SJCRH30 (cell line): Measurements from ENCODE around the gene PROSER3. TPM values are rescaled to one million over a fixed set of nuclear protein-coding genes. Genes with fewer than 3 reads are reported as not detected.

Source experiments
- DNase-seq, 2 experiments: peaks; one replicate each; pipeline ENCODE4 v3.0.0-alpha.2; 2015 to 2020
- H3K27ac ChIP-seq: fragments of 250-450 bp; sonication (Bioruptor Pico); 2 replicates; pipeline ENCODE4 v1.5.1; 2020; ENCODE audit warnings: mild to moderate bottlenecking, moderate library complexity
- H3K27me3 ChIP-seq: fragments of 250-450 bp; sonication (Bioruptor Pico); 2 replicates; pipeline ENCODE4 v1.5.1; 2020; ENCODE audit warnings: mild to moderate bottlenecking, moderate library complexity
- H3K36me3 ChIP-seq: fragments of 250-450 bp; sonication (Bioruptor Pico); 2 replicates; pipeline ENCODE4 v1.5.1; 2020; ENCODE audit warnings: mild to moderate bottlenecking, moderate library complexity
- H3K4me1 ChIP-seq: fragments of 250-450 bp; sonication (Bioruptor Pico); 2 replicates; pipeline ENCODE4 v1.5.1; 2020; ENCODE audit warnings: mild to moderate bottlenecking, moderate library complexity
- H3K4me3 ChIP-seq: fragments of 250-450 bp; sonication (Bioruptor Pico); 2 replicates; pipeline ENCODE4 v1.5.1; 2020; ENCODE audit warnings: mild to moderate bottlenecking, moderate library complexity
- H3K9me3 ChIP-seq: fragments of 250-450 bp; sonication (Bioruptor Pico); replicated peaks from 2 replicates; pipeline ENCODE4 v1.5.1; 2020; ENCODE audit warnings: mild to moderate bottlenecking, moderate library complexity
- total RNA-seq: library from RNA; depleted of rRNA; stranded (reverse); fragments of >200 nt; shearing (Covaris generic); gene quantifications from 2 replicates; pipeline ENCODE4 v1.2.3, GENCODE V29; 2014

Gene PROSER3
- total RNA-seq, 1 experiment from 2014 or later: 11.1 TPM

GRCh38 chr19:35751839-35752745, 5.9 kb upstream of the PROSER3 start:
- Histone ChIP-seq H3K27me3 (no peaks in the 10 kb centered on the region), H3K4me1 (peaks cover 8% of the 10 kb centered on the region; the same call in 1 of the 2 replicates)
- DNase-seq: no peak

DNA sequence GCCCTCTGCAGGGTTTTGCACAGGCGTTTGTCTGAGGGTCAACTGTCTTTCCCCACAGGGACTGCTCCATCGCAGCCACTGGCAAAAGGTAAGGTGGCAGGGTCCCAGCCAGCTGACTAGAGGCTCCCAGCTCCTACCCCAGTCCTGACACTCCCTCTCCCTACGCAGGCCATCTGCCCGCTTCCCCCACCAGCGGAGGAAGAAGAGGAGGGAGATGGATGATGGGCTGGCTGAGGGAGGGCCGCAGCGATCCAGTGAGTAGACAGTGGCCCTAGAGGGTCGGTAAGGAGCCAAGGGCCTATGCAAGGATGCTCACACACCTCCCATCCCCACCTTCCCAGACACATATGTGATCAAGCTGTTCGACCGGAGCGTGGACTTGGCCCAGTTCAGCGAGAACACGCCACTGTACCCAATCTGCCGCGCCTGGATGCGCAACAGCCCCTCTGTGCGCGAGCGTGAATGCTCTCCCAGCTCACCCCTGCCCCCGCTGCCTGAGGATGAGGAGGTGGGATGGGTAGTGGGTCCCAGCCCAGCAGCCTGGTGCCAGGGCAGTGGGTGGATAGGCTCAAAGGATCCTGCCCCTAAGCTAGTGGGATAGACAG, 5.1 kb upstream of the PROSER3 start:
- Histone ChIP-seq H3K4me1 (peaks cover 8% of the 10 kb centered on the region; the same call in 1 of the 2 replicates), H3K36me3 (peaks cover 5% of the 10 kb centered on the region; the same call in 1 of the 2 replicates), H3K9me3 (no peaks in the 10 kb centered on the region), H3K27me3 (no peaks in the 10 kb centered on the region), H3K4me3 (no peak overlapping the region), H3K27ac (no peak overlapping the region)
- DNase-seq: no peak

More at GRCh38 chr19:35751839-35752745, 5.9 kb upstream of the PROSER3 start:
- peaks cover 5% of the 10 kb centered on the region; the same call in 1 of the 2 replicates for H3K36me3 ChIP-seq
- no peak overlapping the region for H3K4me3 ChIP-seq
- H3K9me3 ChIP-seq: no peaks in the 10 kb centered on the region
- H3K27ac ChIP-seq: no peak overlapping the region

GRCh38 chr19:35753634-35754369, 4.2 kb upstream of the PROSER3 start:
- Histone ChIP-seq H3K9me3 (no peaks in the 10 kb centered on the region), H3K27me3 (no peaks in the 10 kb centered on the region), H3K27ac (no peak overlapping the region), H3K4me1 (peaks cover 10% of the 10 kb centered on the region; the same call in 1 of the 2 replicates), H3K4me3 (no peak overlapping the region), H3K36me3 (peaks cover 5% of the 10 kb centered on the region; the same call in 1 of the 2 replicates)
- no peak for DNase-seq

DNA sequence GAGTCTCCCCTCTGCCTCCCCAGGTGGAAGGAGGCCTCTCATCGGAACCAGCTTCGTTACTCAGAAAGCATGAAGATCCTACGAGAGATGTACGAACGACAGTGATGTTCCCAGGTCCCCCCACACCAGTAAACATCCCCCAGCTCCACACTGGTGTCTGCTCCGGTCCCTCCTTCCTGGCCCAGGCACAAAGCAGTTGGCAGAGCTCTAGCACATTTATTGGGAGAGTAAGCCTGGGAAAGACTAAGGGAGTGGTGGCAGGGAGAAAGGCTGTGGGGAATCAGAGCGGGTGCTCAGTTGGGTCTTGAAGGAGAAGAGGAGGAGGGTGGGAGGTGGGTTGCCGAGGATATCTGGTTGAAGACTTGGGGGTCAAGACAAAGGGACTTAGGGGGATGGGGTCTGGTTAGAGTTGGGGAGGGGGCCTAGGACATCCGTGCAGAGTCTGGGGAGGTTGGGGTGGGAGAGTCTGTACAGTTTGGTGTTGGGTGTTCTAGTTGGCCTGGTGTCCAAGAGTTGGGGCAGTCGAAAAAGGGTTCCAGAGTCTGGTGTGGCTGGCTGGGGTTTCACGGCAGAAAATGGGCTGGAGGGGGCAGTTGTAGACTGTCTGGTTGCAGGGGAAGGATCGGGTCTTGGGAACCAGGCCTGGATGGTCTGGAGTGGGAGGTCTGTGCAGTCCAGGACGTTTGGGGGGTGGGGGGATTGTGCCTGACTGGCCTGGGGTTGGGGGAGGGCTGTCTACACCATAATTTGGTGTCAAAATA, 3.4 kb upstream of the PROSER3 start:
- H3K36me3 ChIP-seq: peaks cover 5% of the 10 kb centered on the region; the same call in 1 of the 2 replicates
- no peak overlapping the region for H3K4me3 ChIP-seq
- no peaks in the 10 kb centered on the region for H3K27me3 ChIP-seq
- DNase-seq: no peak
- H3K9me3 ChIP-seq: no peaks in the 10 kb centered on the region
- H3K4me1 ChIP-seq: peaks cover 8% of the 10 kb centered on the region; the same call in 1 of the 2 replicates
- no peak overlapping the region for H3K27ac ChIP-seq

- no peaks in the 10 kb centered on the region for H3K9me3 ChIP-seq
- DNase-seq: no peak
- no peak overlapping the region for H3K27ac ChIP-seq
- H3K36me3 ChIP-seq: peaks cover 5% of the 10 kb centered on the region; the same call in 1 of the 2 replicates
- no peaks in the 10 kb centered on the region for H3K27me3 ChIP-seq
- H3K4me3 ChIP-seq: no peak overlapping the region
- H3K4me1 ChIP-seq: peaks cover 8% of the 10 kb centered on the region; the same call in 1 of the 2 replicates
Observed at GRCh38 chr19:35755131-35755549, 2.8 kb upstream of the PROSER3 start.

DNA sequence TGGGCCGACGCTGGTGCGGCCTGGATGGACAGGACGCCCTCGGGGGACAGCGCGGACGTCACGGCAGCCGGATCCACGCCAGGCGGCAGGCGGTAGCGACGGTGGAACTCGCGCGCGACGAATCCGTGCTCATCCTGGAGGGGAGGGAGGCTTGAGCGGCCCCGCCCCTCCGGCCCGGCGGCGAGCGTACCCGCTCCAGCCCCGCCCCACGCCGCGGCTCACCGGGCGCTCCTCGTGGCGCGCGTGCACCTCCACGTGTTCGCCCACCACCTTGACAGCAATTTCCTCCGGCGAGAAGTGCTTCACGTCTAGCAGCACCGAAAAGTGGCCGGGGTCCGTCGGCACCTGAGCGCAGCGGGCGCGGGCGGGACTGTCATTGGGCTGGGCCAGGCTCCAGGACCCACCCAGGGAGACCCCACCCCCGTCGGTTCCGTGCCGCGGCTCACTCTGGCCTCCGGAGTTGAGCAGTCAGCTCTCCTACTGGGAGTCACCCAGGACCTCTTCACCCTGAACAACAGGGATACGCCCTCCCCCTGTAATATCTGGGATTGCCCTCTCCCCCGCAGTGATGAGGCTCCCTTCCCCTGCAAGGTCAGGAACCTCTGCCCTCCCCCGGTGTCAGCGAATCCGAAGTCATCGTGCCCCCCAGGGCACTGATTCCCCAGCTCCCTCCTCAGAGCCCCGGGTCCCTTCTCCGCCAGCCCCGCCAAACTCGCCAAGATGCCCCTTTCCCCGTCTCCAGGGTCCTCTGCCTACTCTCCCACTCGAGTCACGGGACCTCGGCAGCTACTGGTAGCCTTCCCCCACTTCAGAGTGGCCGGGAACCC, 2.2 kb upstream of the PROSER3 start:
- Histone ChIP-seq H3K4me1 (peaks cover 8% of the 10 kb centered on the region; the same call in 1 of the 2 replicates), H3K9me3 (no peaks in the 10 kb centered on the region), H3K27me3 (no peaks in the 10 kb centered on the region), H3K36me3 (peaks cover 11% of the 10 kb centered on the region; the same call in 1 of the 2 replicates), H3K4me3 (no peak overlapping the region), H3K27ac (no peak overlapping the region)
- no peak for DNase-seq

GRCh38 chr19:35756377-35757230, 1.4 kb upstream of the PROSER3 start, which contains the start of gene HSPB6:
Gene HSPB6, minus strand, starts transcription at chr19:35757029. Its CDS starts 21 bp downstream, at chr19:35757008.
- peak within 1 kb of the TSS; percentile 89 for H3K27ac ChIP-seq
- no peaks in the 10 kb centered on the region for H3K9me3 ChIP-seq
- no peaks in the 10 kb centered on the region for H3K27me3 ChIP-seq
- DNase-seq: no peak
- peak within 1 kb of the TSS; percentile 91 for H3K4me3 ChIP-seq
- peaks cover 16% of the 10 kb centered on the region; the same call in 1 of the 2 replicates for H3K36me3 ChIP-seq
- peaks cover 8% of the 10 kb centered on the region; the same call in 1 of the 2 replicates for H3K4me1 ChIP-seq

- peak overlapping the region; percentile 91 for H3K4me3 ChIP-seq
- H3K4me1 ChIP-seq: peaks cover 8% of the 10 kb centered on the region; the same call in 1 of the 2 replicates
- no peaks in the 10 kb centered on the region for H3K9me3 ChIP-seq
- peak overlapping the region; percentile 89 for H3K27ac ChIP-seq
- no peaks in the 10 kb centered on the region for H3K27me3 ChIP-seq
- H3K36me3 ChIP-seq: peaks cover 16% of the 10 kb centered on the region; the same call in 1 of the 2 replicates
- peak; percentile 89 for DNase-seq
Observed at GRCh38 chr19:35757231-35757748, 686 bp upstream of the PROSER3 start.

- DNase-seq: no peak
- Histone ChIP-seq H3K4me1 (peaks cover 8% of the 10 kb centered on the region; the same call in 1 of the 2 replicates), H3K27me3 (no peaks in the 10 kb centered on the region), H3K36me3 (peaks cover 17% of the 10 kb centered on the region; the same call in 1 of the 2 replicates), H3K9me3 (no peaks in the 10 kb centered on the region), H3K4me3 (no peak overlapping the region), H3K27ac (no peak overlapping the region)
Observed at GRCh38 chr19:35759697-35760096, 1.7 kb downstream of the PROSER3 start.

DNA sequence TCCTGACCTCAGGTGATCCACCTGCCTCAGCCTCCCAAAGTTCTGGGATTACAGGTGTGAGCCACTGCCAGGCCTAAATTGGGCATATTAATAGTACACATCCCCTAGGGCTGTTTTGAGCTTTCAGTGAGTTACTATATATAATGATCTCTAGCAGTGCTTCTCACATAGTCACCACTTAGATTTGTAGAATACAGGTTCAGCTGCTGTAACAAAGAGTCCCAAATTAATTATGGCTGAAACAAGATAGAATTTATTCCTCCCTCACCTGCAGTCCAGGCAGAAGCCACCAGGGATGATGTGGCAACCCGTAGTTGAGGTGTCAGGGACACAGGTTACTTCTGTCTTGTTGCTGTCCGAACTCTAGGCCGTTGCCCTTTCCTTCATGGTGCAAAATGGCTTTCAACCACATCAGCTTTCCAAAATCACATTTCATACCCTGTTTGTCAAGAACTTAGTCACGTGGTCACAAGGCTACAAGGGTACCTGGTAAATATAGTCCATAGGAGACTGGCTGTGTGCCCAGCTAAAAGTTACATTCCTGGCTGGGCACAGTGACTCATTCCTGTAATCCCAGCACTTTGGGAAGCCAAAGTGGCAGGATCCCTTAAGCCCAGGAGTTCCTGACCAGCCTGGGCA, 2.9 kb downstream of the PROSER3 start:
- no peak overlapping the region for H3K27ac ChIP-seq
- peaks cover 8% of the 10 kb centered on the region; the same call in 1 of the 2 replicates for H3K4me1 ChIP-seq
- H3K27me3 ChIP-seq: no peaks in the 10 kb centered on the region
- no peaks in the 10 kb centered on the region for H3K9me3 ChIP-seq
- DNase-seq: no peak
- peaks cover 17% of the 10 kb centered on the region; the same call in 1 of the 2 replicates for H3K36me3 ChIP-seq
- H3K4me3 ChIP-seq: no peak overlapping the region

DNA sequence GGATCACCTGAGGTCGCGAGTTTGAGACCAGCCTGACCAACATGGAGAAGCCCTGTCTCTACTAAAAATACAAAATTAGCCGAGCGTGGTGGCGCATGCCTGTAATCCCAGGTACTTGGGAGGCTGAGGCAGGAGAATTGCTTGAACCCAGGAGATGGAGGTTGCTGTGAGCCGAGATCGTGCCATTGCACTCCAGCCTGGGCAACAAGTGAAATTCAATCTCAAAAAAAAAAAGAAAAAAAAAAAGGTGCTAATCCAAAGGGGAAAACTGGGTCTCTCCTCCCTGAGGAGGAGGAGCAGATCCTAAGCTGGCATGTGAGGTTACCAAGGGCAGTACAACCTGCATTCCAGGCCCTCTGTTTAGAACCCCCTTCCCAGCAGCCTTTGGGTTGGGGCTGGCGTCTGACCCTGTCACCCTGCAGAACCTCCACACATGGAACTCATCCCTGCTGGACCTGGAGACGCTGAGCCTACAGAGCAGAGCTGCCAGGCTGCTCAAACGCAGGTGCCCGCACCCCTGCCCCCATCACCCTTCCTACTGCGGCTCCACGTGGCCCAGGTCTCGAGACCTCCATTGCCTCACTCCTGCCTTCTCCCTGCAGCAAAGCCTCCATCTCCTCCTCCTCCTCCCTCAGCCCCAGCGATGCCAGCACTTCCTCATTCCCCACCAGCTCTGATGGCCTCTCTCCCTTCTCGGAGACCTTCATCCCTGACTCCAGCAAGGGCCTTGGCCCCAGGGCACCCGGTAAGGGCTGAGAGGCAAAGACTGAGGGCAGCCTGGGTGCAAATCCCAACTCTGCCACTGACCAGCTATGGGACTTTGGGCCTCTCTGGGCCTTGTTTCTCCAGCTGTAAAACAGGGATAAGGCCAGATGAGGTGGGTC, 6.7 kb downstream of the PROSER3 start:
- H3K36me3 ChIP-seq: peaks cover 17% of the 10 kb centered on the region; the same call in 1 of the 2 replicates
- H3K27me3 ChIP-seq: no peaks in the 10 kb centered on the region
- no peak overlapping the region for H3K27ac ChIP-seq
- no peaks in the 10 kb centered on the region for H3K9me3 ChIP-seq
- H3K4me1 ChIP-seq: no peaks in the 10 kb centered on the region
- H3K4me3 ChIP-seq: no peak overlapping the region
- no peak for DNase-seq
